GM18511 (cell line): ENCODE data around the gene TEX2.

ENCODE experiments used
- ATAC-seq: cut with Tn5 transposase; IDR thresholded peaks from one replicate; pipeline ENCODE4 v1.9.1; 2021; ENCODE audit warnings: mild to moderate bottlenecking, moderate library complexity; ENCODE audit not compliant: unreplicated experiment

Gene TEX2

GRCh38 chr17:64270885-64271284 is 7.8 kb upstream of the TEX2 start:
- ATAC-seq, result peak; percentile 41

GRCh38 chr17:64269687-64270649 is 6.9 kb upstream of the TEX2 start:
- ATAC-seq, result no peak

GRCh38 chr17:64264891-64265290 is 1.8 kb upstream of the TEX2 start:
- no peak for ATAC-seq

- peak; percentile 50 for ATAC-seq
Observed at GRCh38 chr17:64262198-64262999, 661 bp downstream of the TEX2 start.

- no peak for ATAC-seq
Observed at GRCh38 chr17:64261417-64262145, 1.5 kb downstream of the TEX2 start.

GRCh38 chr17:64260886-64261285 is 2.2 kb downstream of the TEX2 start:
- ATAC-seq, result no peak

GRCh38 chr17:64259922-64260321 is 3.1 kb downstream of the TEX2 start:
- ATAC-seq, result no peak

- ATAC-seq, result no peak
Observed at GRCh38 chr17:64259426-64259825, 3.6 kb downstream of the TEX2 start.

- ATAC-seq, result no peak
Observed at GRCh38 chr17:64256913-64257807, 5.9 kb downstream of the TEX2 start.

- ATAC-seq, result no peak
Observed at GRCh38 chr17:64255764-64256163, 7.3 kb downstream of the TEX2 start.

- no peak for ATAC-seq
Observed at GRCh38 chr17:64254755-64255154, 8.3 kb downstream of the TEX2 start.

GRCh38 chr17:64253470-64253869 is 9.6 kb downstream of the TEX2 start:
- no peak for ATAC-seq

- ATAC-seq, result no peak
Observed at GRCh38 chr17:64252831-64253230, 10.2 kb downstream of the TEX2 start.

GRCh38 chr17:64250233-64250835 is 12.7 kb downstream of the TEX2 start:
- no peak for ATAC-seq

- no peak for ATAC-seq
Observed at GRCh38 chr17:64247836-64248235, 15.2 kb downstream of the TEX2 start.

- ATAC-seq, result no peak
Observed at GRCh38 chr17:64245218-64246145, 17.6 kb downstream of the TEX2 start.

- no peak for ATAC-seq
Observed at GRCh38 chr17:64244165-64244564, 18.9 kb downstream of the TEX2 start.

- ATAC-seq, result no peak
Observed at GRCh38 chr17:64243340-64243739, 19.7 kb downstream of the TEX2 start.

- ATAC-seq, result no peak
Observed at GRCh38 chr17:64242633-64243032, 20.4 kb downstream of the TEX2 start.
